HCT116 (cell line): Measurements from ENCODE around the gene ZSWIM6. TPM values are rescaled to one million over a fixed set of nuclear protein-coding genes. Genes with fewer than 3 reads are reported as not detected.

Experiments used
- ATAC-seq: fragments of 200-7000 bp; cut with Tn5 transposase; 2 replicates; pipeline ENCODE4 v1.9.1; 2020; ENCODE audit warnings: mild to moderate bottlenecking, moderate library complexity
- BruUV-seq: library from RNA; stranded (reverse); fragments of 400-500 nt; replicated peaks from 2 replicates; lab custom pipeline; 2021; lab: Mats Ljungman, UMichigan
- CTCF ChIA-PET: fragments of 300-600 bp; sonication (Branson Sonifier 250); formaldehyde crosslinking; loops from one replicate; lab custom pipeline; 2021; ENCODE audit warnings: antibody characterized with exemption; lab: Charles Lee
- POLR2A ChIA-PET: fragments of 300-600, 350-600 bp; sonication (Branson Sonifier 250); formaldehyde crosslinking; loops from one replicate; lab custom pipeline; 2021; ENCODE audit warnings: antibody characterized with exemption; lab: Charles Lee
- RAD21 ChIA-PET, 2 experiments: fragments of 300-600 bp; sonication (Branson Sonifier 250); formaldehyde crosslinking; loops; one replicate each; lab custom pipeline; 2023; ENCODE audit warnings: low total read pairs in 2 of 2; ENCODE audit not compliant: uncharacterized antibody in 2 of 2, unreplicated experiment in 2 of 2, low non-redundant PET in 1 of 2; lab: Charles Lee
- DNase-seq: peaks from one replicate; pipeline ENCODE4 v3.0.0-alpha.2; 2010; ENCODE audit warnings: low read depth, low spot score
- H2AFZ ChIP-seq: fragments of 200-600 bp; shearing (Covaris generic), sonication (generic); 2 replicates; pipeline ENCODE4 v1.6.1; 2017; ENCODE audit warnings: low read depth, mixed run types, mixed read lengths, antibody characterized with exemption, low read length; ENCODE audit not compliant: poor library complexity, severe bottlenecking
- H3K27ac ChIP-seq: 2 replicates; pipeline ENCODE4 v1.5.1; 2012; ENCODE audit warnings: low read depth, low read length
- H3K27me3 ChIP-seq: fragments of 200-600 bp; sonication (generic); 2 replicates; pipeline ENCODE4 v1.6.1; 2016; ENCODE audit warnings: mixed run types, low read length, mixed read lengths; ENCODE audit not compliant: insufficient read depth
- H3K36me3 ChIP-seq, 2 experiments: fragments of 200-500 bp in 1 of 2; fragments of 200-600 bp in 1 of 2; sonication (Bioruptor generic) in 1 of 2; sonication (generic) in 1 of 2; 2 replicates each; pipeline versions ENCODE4 v1.5.1 to v1.6.1; 2014 to 2016; ENCODE audit warnings: low read length in 2 of 2, inconsistent platforms in 1 of 2, mixed read lengths in 1 of 2, mixed run types in 1 of 2; ENCODE audit not compliant: insufficient read depth in 2 of 2, control insufficient read depth in 1 of 2
- H3K4me1 ChIP-seq, 2 experiments: fragments of 200-600 bp in 1 of 2; sonication (generic) in 1 of 2; 2 replicates each; pipeline versions ENCODE4 v1.5.1 to v1.6.1; 2012 to 2017; ENCODE audit warnings: low read length in 2 of 2, inconsistent platforms in 1 of 2, mild to moderate bottlenecking in 1 of 2, mixed read lengths in 1 of 2, mixed run types in 1 of 2, moderate library complexity in 1 of 2; ENCODE audit not compliant: insufficient read depth in 2 of 2, control insufficient read depth in 1 of 2
- H3K4me2 ChIP-seq: fragments of 200-600 bp; sonication (generic); 2 replicates; pipeline ENCODE4 v1.6.1; 2017; ENCODE audit warnings: mixed run types, low read length, mixed read lengths
- H3K4me3 ChIP-seq, 2 experiments: fragments of 200-600 bp in 1 of 2; sonication (generic) in 1 of 2; replicated peaks in 1 of 2; 2 replicates each; pipeline ENCODE4 v1.5.1; 2011 to 2016; ENCODE audit warnings: low read length in 2 of 2, control low read depth in 1 of 2, low read depth in 1 of 2, mild to moderate bottlenecking in 1 of 2, mixed read lengths in 1 of 2, mixed run types in 1 of 2
- H3K79me2 ChIP-seq: fragments of 200-600 bp; sonication (generic); 2 replicates; pipeline ENCODE4 v1.6.1; 2017; ENCODE audit warnings: mild to moderate bottlenecking, mixed run types, low read length, moderate library complexity, mixed read lengths; ENCODE audit not compliant: insufficient read depth
- H3K9ac ChIP-seq: fragments of 200-600 bp; sonication (generic); 2 replicates; pipeline ENCODE4 v1.6.1; 2016; ENCODE audit warnings: low read length, mixed read lengths
- H3K9me2 ChIP-seq: fragments of 200-600 bp; sonication (generic), shearing (Covaris generic); 2 replicates; pipeline ENCODE4 v1.6.1; 2017; ENCODE audit warnings: mixed run types, mild to moderate bottlenecking, moderate library complexity; ENCODE audit not compliant: insufficient read depth
- H3K9me3 ChIP-seq, 2 experiments: fragments of 200-500 bp in 1 of 2; fragments of 200-600 bp in 1 of 2; sonication (Bioruptor generic) in 1 of 2; sonication (generic) in 1 of 2; 2 replicates each; pipeline ENCODE4 v1.6.1; 2014 to 2017; ENCODE audit warnings: low read length in 2 of 2, mixed read lengths in 2 of 2, inconsistent platforms in 1 of 2, low read depth in 1 of 2, mild to moderate bottlenecking in 1 of 2, mixed run types in 1 of 2, moderate library complexity in 1 of 2; ENCODE audit not compliant: control insufficient read depth in 1 of 2, insufficient read depth in 1 of 2
- H4K20me1 ChIP-seq: fragments of 200-600 bp; sonication (generic), shearing (Covaris generic); 2 replicates; pipeline ENCODE4 v1.6.1; 2017; ENCODE audit warnings: mixed run types, mild to moderate bottlenecking, moderate library complexity; ENCODE audit not compliant: insufficient read depth
- ATF3 ChIP-seq: IDR thresholded peaks from 2 replicates; pipeline ENCODE4 v1.6.1; 2012
- CBX3 ChIP-seq: IDR thresholded peaks from 2 replicates; pipeline ENCODE4 v1.6.1; 2012; ENCODE audit warnings: low read depth
- CEBPB ChIP-seq: IDR thresholded peaks from 2 replicates; pipeline ENCODE4 v1.6.1; 2012; ENCODE audit warnings: low read depth
- CTCF ChIP-seq, 3 experiments: fragments of 200-600 bp in 1 of 3; sonication (generic) in 1 of 3; IDR thresholded peaks in 2 of 3; conservative IDR thresholded peaks in 1 of 3; 2 replicates each; pipeline ENCODE4 v1.5.1; 2012 to 2017; ENCODE audit warnings: low read depth in 2 of 3, low read length in 2 of 3, antibody characterized with exemption in 1 of 3, borderline replicate concordance in 1 of 3, control low read depth in 1 of 3, mild to moderate bottlenecking in 1 of 3, mixed read lengths in 1 of 3, mixed run types in 1 of 3, moderate library complexity in 1 of 3; ENCODE audit not compliant: insufficient read depth in 1 of 3
- EGR1 ChIP-seq: IDR thresholded peaks from 2 replicates; pipeline ENCODE4 v1.6.1; 2012; ENCODE audit warnings: low read depth
- EZH2 ChIP-seq: fragments of 200-600 bp; sonication (generic); IDR thresholded peaks from 2 replicates; pipeline ENCODE4 v1.6.1; 2017; ENCODE audit warnings: antibody characterized with exemption, mixed run types
- EZH2phosphoT487 ChIP-seq: fragments of 200-600 bp; IDR thresholded peaks from 2 replicates; pipeline ENCODE4 v1.6.1; 2018; ENCODE audit warnings: antibody characterized with exemption, borderline replicate concordance
- JUND ChIP-seq: IDR thresholded peaks from 2 replicates; pipeline ENCODE4 v1.6.1; 2012
- MAX ChIP-seq: IDR thresholded peaks from 2 replicates; pipeline ENCODE4 v1.6.1; 2012
- RAD21 ChIP-seq: IDR thresholded peaks from 2 replicates; pipeline ENCODE4 v1.6.1; 2012; ENCODE audit warnings: low read depth, mild to moderate bottlenecking
- SIN3A ChIP-seq: IDR thresholded peaks from 2 replicates; pipeline ENCODE4 v1.6.1; 2012; ENCODE audit warnings: low read depth
- SP1 ChIP-seq: IDR thresholded peaks from 2 replicates; pipeline ENCODE4 v1.6.1; 2012; ENCODE audit warnings: low read depth
- TCF7L2 ChIP-seq: IDR thresholded peaks from 2 replicates; pipeline ENCODE4 v1.7.0; 2011; ENCODE audit warnings: borderline replicate concordance, inconsistent platforms; ENCODE audit not compliant: insufficient read depth, insufficient read length; ENCODE audit errors: extremely low read depth
- YY1 ChIP-seq: IDR thresholded peaks from 2 replicates; pipeline ENCODE4 v1.6.1; 2011; ENCODE audit warnings: low read length, low read depth, moderate library complexity, mild to moderate bottlenecking; ENCODE audit not compliant: insufficient replicate concordance; ENCODE audit errors: extremely low read depth
- ZBTB33 ChIP-seq: IDR thresholded peaks from 2 replicates; pipeline ENCODE4 v1.6.1; 2011; ENCODE audit warnings: mild to moderate bottlenecking, low read length, moderate library complexity; ENCODE audit not compliant: insufficient replicate concordance; ENCODE audit errors: extremely low read depth
- ZFX ChIP-seq: fragments of 450-650 bp; IDR thresholded peaks from 2 replicates; pipeline ENCODE4 v1.6.1; 2017
- intact Hi-C: fragments of 100-400 bp; cut with micrococcal nuclease; formaldehyde crosslinking; loops from 2 replicates; pipeline ENCODE4 v1.10.0; 2022
- total RNA-seq: library from RNA; stranded (reverse); gene quantifications from one replicate; pipeline ENCODE4 v1.2.1, GENCODE V29; 2021; ENCODE audit not compliant: unreplicated experiment

Gene ZSWIM6
- total RNA-seq, 1 experiment from 2014 or later: 7.4 TPM

- TF ChIP-seq CTCF (IDR thresholded peaks at IDR 0.05 in 2 of 3, conservative IDR thresholded peaks at IDR 0.05 in 1 of 3; ENCODE audit: borderline replicate concordance in 1 of 3, insufficient read depth in 1 of 3, low read depth in 2 of 3, low read length in 2 of 3) (no peak), EGR1 (no peak), RAD21 (no peak), ATF3 (no peak)
Measured at GRCh38 chr5:61381968-61382367, 49.9 kb downstream of the ZSWIM6 start (continued).

GRCh38 chr5:61385627-61386026 is 53.6 kb downstream of the ZSWIM6 start:
- H4K20me1 ChIP-seq: no peaks in the 10 kb centered on the region
- H3K27me3 ChIP-seq: no peaks in the 10 kb centered on the region
- no peaks in the 10 kb centered on the region for H3K36me3 ChIP-seq
- H3K4me2 ChIP-seq: no peak overlapping the region
- no peaks in the 10 kb centered on the region for H3K9me2 ChIP-seq
- no peak overlapping the region for H3K27ac ChIP-seq
- CTCF ChIA-PET: no interaction called here
- no peak overlapping the region for H3K4me3 ChIP-seq
- ATAC-seq: no peak
- no peak for TF ChIP-seq RAD21
- no peak for TF ChIP-seq EZH2
- TF ChIP-seq YY1: no peak
- TF ChIP-seq EZH2phosphoT487: no peak
- no peak for TF ChIP-seq ZFX
- TF ChIP-seq SIN3A: no peak
- TF ChIP-seq CBX3: no peak
- TF ChIP-seq MAX: no peak
- TF ChIP-seq EGR1: no peak
- no peak for TF ChIP-seq ZBTB33
- no peak for TF ChIP-seq JUND
- no peak for TF ChIP-seq SP1
- TF ChIP-seq ATF3: no peak
- no peak for TF ChIP-seq TCF7L2
- TF ChIP-seq CEBPB: no peak
- no peak overlapping the region for H2AFZ ChIP-seq
- intact Hi-C loops: no loop called here
- POLR2A ChIA-PET: no interaction called here
- BruUV-seq: no TSS peak
- RAD21 ChIA-PET: no interaction called here
- DNase-seq: no peak
- no peak overlapping the region for H3K9ac ChIP-seq
- peaks cover 8 to 10% of the 10 kb centered on the region in 2 experiments for H3K4me1 ChIP-seq
- H3K79me2 ChIP-seq: peaks cover 30% of the 10 kb centered on the region
- H3K9me3 ChIP-seq: no peaks in the 10 kb centered on the region
